Non-pigmented ciliary epithelial cell (primary cell): ENCODE data around the gene SAP30BP.
A peak's percentile ranks its signal among the peaks of the same experiment; 100 is the strongest.
"Not testable (repeated sequence)": the region's sequence is repeated elsewhere in the genome, so short reads cannot be mapped to it uniquely, and the experiment has no call there.

ENCODE experiments used
- DNase-seq: peaks from one replicate; pipeline ENCODE4 v3.0.0-alpha.2; 2010; ENCODE audit warnings: low read depth

Gene SAP30BP

GRCh38 chr17:75634376-75634740 is 32.8 kb upstream of the SAP30BP start:
- no peak for DNase-seq

GRCh38 chr17:75634754-75635609 is 32.2 kb upstream of the SAP30BP start:
- no peak for DNase-seq

DNA sequence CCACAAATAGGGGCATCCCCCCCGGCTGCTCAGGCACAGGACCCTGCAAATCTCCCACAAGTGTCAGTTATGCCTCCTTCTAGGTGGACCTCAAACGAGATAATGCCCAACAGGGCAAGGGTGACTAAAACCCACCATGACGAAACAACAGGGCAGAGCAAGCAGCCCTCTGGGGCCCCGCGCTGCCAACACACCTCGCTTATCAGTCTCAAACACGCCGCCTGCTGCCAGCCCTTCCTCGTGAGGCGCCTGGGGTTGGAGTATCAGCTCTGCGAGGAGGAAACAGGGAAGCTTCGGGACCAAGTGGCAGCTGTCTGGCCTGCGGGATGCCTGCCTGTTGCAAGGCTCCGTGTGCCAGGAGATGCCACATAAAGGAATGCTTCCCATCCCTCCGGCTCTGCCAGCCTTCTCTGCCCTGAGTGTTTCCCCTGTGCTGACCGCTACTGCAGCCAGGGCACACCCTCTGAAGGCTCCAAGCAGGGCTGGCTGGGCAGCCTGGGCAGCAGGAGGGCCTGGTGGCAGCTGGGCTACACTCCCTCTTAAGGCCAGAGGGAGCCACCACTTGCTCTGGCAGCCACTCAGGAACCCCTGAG is 31.4 kb upstream of the SAP30BP start:
- DNase-seq, result no peak

DNA sequence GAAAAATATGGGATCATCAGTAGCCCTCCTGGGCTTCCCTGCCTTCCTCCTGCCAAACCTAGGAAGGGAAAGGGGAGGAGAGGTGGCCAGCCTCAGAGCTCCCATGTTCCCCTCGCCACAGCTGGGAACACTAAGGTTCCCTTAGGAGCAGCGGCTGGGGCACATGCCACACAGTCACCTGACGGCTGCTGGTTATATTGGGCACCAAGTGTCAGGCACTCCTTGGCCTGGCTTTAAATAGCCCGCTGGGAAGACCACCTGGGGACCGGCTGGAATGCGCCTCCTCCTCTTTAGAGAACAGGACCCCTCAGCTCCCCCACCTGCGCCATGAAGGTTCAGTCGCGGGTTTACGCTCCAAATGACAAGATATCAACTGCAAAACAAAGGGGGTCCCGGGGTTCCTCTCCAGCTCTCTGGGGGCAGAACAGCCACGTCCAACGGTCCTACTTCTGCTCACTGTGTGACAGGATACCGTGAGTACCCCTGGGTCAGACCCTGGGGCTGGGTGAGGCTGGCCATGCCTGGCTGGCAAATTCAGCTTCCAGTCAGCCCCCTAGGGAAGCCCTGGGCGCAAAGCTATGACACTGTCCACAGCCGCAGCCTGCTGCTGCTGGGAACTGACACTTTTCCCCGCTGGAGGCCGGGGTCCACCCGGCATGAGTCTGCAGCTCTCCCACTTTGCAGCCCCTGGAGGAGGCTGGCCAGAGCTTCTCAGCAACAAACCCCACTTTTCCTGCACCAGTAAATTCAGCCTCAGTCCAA is 30.6 kb upstream of the SAP30BP start:
- no peak for DNase-seq

DNA sequence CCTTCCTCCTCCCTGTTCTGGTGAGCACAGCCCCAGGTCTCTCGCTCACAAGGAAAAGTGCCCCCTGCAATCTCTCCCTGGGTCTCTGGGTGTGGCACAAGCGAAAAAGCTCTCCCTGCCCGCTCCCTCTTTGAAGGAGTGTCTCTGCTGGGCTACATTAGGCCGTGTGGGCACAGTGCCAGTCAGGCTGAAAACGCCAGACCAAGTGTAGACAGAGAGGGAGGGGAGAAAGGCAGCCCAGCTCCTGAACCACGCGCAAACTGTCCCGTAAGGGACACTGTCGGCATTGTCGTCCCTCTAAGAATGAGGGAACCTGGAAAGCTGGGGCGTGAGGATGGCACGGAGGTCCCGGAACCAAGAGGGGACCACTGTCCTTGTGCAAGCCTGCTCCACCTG is 30.0 kb upstream of the SAP30BP start:
- DNase-seq, result no peak

DNA sequence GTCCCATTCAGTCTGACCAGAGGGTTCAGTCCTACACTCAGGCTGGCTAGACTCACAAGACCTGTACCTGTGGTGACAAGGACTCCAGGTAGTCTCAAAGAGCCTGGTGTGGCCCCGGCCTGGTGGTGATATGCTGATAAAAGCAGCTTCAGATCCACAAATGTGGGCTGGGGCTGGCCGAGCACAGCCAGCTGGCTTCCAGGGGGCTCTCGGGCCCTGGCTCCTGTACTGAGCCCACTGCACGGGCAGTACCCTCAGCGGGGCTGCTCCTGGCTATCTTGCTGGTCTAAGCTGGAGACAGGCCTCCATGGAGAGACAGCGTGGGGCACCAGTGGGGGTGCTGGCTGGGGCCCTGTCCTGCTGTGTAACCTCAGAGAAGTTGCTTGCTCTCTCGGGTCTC is 29.6 kb upstream of the SAP30BP start:
- DNase-seq, result no peak

DNA sequence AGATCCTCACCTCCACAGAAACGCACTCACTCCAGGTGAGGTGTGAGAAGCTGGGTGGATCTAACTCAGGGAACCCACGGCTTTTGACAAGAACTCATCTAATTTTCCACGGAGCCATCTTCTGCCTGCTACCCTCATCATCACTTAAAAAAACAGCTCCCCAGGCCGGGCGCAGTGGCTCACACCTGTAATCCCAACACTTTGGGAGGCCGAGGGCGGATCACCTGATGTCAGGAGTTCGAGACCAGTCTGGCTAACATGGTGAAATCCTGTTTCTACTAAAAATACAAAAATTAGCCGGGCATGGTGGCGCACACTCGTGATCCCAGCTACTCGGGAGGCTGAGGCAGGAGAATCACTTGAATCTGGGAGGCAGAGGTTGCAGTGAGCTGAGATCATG is 29.1 kb upstream of the SAP30BP start:
- not testable (repeated sequence) for DNase-seq

- DNase-seq, result no peak
Measured at GRCh38 chr17:75638893-75639292, 28.2 kb upstream of the SAP30BP start.

DNA sequence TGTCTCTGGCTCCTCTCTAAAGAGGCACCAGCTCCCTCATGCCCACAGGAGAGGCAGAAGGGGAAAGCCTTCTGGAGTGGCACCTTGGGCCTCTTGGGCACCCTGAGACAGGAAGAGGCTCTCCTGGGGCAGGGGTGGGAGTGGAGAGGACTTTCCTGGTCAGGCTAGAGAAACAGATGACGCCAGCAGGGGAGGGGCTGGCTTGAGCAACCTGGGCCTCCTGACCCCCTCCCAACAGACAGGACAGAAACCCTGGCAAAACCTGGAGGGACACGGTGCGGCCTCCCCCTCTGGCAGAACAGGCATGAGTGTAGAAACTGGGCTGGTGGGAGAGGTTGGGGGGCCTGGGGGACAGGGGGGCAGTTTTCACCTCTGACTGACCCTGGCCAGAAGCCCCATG is 27.8 kb upstream of the SAP30BP start:
- DNase-seq, result no peak

GRCh38 chr17:75639771-75640555 is 27.2 kb upstream of the SAP30BP start:
- no peak for DNase-seq

GRCh38 chr17:75640556-75641119 is 26.5 kb upstream of the SAP30BP start:
- DNase-seq, result no peak

- no peak for DNase-seq
Measured at GRCh38 chr17:75641343-75641742, 25.8 kb upstream of the SAP30BP start.

- no peak for DNase-seq
Measured at GRCh38 chr17:75642182-75642783, 24.9 kb upstream of the SAP30BP start.

DNA sequence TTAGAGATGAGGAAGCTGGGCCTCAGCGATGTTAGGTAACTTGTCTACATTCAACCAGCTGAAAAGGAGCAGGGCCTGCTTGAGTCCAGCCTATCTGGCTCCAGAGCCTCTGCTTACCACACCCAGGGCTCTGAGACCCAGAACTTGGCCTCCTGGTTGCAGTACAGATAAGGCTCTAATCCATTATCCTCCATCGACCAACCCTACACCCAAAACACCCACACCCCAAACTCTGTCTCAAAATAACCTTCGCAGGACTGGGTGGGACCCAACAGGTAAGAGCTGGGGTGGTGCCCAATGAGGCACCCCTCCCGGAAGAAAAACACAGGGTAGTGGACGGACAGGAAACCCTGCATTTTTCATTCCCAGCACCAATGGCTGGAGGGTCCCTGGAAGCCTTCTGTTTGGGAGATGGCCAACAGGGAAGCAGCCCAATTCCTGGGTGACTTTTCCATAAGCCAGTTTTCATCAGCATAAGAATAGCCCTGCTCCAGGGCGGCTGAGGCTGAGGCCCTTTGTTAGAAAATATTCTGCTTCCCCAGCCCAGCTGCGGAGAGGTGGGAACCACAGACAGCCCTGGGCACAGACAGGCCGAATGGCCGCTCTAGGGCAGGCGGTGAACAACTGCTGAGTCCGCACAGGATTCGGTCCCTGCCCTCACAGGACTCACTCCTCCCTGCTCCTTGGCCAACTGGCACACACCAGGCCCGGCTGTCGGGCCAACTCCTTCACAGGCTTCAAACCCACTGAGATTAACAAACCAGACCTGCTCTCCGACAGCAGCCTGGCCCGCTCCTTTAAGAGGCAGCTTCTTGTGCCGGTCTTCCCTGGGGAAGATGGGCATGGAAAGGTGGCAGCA is 24.1 kb upstream of the SAP30BP start:
- no peak for DNase-seq

GRCh38 chr17:75643643-75644017 is 23.5 kb upstream of the SAP30BP start:
- no peak for DNase-seq

GRCh38 chr17:75645501-75645888 is 21.6 kb upstream of the SAP30BP start:
- peak; percentile 43 for DNase-seq

GRCh38 chr17:75645889-75646637 is 21.1 kb upstream of the SAP30BP start:
- no peak for DNase-seq

GRCh38 chr17:75646638-75646992 is 20.5 kb upstream of the SAP30BP start:
- no peak for DNase-seq

- no peak for DNase-seq
Measured at GRCh38 chr17:75647061-75647460, 20.1 kb upstream of the SAP30BP start.

DNA sequence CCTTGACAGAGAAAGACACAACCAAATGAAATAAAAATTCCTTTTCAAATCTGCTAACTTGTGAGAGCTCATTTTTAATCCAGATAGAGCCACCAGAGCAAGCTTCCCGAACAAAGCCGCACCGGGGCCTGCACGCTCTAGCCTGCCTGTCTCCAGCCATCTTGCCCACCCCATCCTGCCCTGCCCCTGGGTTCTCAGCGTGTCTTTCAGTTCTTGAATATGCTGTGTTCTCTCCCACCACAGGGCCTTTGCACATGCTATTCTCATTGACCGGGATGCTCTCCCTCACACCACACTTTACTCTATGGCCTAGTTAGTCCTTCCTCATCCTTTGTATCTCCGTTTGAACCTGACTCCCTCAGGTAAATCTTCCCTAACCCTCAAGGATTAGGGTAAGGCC is 19.2 kb upstream of the SAP30BP start:
- no peak for DNase-seq
